ENCODE results near the gene FAM177B.

DNA sequence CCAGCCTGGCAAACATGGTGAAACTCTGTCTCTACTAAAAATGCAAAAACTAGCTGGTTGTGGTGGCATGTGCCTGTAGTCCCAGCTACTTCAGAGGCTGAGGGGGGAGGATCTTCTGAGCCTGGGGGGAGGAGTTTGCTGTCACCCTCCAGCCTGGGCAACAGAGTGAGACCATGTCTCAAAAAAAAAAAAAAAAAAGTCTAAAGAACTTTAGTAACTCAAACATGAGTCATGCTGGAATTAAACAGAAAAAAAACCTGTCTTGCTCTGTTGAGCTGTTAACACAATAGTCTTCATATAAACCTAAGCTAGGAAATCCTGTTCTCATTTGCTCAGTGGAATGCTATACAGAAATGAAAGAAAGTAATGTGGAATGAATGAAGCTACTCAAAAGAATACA, 61.1 kb downstream of the FAM177B start:
- TF ChIP-seq POLR2AphosphoS5 (IDR thresholded peaks at IDR 0.05; ENCODE audit: borderline replicate concordance, low read depth, low read length) (no peak), EZH2 (IDR thresholded peaks at IDR 0.05) (no peak)
